Stimulated activated CD8-positive, alpha-beta memory T cell treated with anti-CD3 and anti-CD28 coated beads, Interleukin-7, amount 100 ng/mL, for 48 hours (primary cell): ENCODE data around the gene HSPA1L.
"Not testable (repeated sequence)": the region's sequence is repeated elsewhere in the genome, so short reads cannot be mapped to it uniquely, and the experiment has no call there.

Experiments
- DNase-seq, 2 donors: peaks; one replicate each; pipeline ENCODE4 v3.0.0-alpha.2; 2020; ENCODE audit warnings: low read depth in 1 of 2; ENCODE audit errors: extremely low read depth in 1 of 2

The HSPA1L gene

DNA sequence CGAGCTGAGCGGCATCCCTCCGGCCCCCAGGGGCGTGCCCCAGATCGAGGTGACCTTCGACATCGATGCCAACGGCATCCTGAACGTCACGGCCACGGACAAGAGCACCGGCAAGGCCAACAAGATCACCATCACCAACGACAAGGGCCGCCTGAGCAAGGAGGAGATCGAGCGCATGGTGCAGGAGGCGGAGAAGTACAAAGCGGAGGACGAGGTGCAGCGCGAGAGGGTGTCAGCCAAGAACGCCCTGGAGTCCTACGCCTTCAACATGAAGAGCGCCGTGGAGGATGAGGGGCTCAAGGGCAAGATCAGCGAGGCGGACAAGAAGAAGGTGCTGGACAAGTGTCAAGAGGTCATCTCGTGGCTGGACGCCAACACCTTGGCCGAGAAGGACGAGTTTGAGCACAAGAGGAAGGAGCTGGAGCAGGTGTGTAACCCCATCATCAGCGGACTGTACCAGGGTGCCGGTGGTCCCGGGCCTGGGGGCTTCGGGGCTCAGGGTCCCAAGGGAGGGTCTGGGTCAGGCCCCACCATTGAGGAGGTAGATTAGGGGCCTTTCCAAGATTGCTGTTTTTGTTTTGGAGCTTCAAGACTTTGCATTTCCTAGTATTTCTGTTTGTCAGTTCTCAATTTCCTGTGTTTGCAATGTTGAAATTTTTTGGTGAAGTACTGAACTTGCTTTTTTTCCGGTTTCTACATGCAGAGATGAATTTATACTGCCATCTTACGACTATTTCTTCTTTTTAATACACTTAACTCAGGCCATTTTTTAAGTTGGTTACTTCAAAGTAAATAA lies 2.2 kb upstream of the HSPA1L start:
- DNase-seq = not testable (repeated sequence)

GRCh38 chr6:31814677-31815024 lies 432 bp downstream of the HSPA1L start:
- DNase-seq = peak in 1 of 2 donors; percentile 64

DNA sequence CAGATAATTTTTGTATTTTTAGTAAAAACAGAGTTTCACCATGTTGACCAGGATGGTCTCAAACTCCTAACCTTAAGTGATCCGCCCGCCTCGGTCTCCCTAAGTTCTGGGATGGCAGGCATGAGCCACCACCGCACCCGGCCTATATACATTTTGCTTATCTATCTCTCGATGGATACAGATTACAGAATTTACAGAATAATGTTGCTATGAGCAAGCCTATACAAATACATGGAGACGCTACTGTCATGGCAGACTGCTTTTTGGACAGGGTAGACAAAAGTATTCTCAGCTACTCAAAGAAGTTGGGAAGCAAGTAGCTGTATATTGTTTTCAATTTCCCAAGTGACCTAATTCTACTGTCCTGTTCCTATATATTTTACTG lies 1.6 kb downstream of the HSPA1L start:
- no peak for DNase-seq

- DNase-seq = no peak
Measured at GRCh38 chr6:31811645-31812044, 3.4 kb downstream of the HSPA1L start.

GRCh38 chr6:31808599-31808998 lies 6.5 kb downstream of the HSPA1L start:
- not testable (repeated sequence) for DNase-seq

DNA sequence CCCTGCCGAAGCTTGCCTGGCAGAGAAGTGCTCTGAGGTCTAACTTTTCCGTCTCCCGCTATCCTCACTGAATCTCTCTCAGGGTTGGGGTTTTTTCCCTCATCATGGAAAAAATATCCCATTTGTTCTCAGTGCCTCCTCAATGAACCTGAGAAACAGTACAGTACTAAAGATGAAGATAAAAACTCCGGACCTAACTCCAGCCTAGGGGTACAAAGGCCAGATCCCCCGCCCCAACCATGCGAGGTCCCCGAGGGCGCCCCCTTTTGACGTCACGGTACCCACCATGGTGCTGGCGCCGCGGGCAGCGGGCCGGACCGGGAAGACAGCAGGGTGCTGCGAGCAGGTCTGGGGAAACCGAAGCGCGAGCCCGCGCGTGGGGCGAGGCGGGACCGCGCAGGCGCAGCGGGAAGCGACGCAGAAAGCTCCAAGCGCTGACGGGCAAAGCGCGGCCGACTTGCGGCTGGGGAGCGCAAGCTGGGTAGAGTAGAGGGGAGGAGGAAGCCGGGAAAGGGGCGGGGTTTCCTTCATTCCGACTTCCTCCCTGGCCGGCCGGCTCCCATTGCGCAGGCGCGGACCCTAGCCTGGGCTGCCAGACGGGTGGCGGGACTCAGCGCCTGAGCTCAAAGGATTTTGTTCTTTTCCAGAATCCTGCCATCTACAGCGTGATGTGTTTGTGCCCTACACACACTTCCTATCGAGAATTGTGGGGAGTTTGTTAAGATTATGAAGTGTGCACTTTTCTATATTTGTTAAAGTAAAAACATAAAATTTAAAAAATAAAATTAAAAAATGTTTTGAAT lies 8.4 kb downstream of the HSPA1L start, which contains the start of gene LSM2:
TSS of gene LSM2 (minus strand) at position 497 of the 803 bp plus-strand sequence. CDS start at position 288, 209 bp downstream.
- peak; percentile 95 for DNase-seq

DNA sequence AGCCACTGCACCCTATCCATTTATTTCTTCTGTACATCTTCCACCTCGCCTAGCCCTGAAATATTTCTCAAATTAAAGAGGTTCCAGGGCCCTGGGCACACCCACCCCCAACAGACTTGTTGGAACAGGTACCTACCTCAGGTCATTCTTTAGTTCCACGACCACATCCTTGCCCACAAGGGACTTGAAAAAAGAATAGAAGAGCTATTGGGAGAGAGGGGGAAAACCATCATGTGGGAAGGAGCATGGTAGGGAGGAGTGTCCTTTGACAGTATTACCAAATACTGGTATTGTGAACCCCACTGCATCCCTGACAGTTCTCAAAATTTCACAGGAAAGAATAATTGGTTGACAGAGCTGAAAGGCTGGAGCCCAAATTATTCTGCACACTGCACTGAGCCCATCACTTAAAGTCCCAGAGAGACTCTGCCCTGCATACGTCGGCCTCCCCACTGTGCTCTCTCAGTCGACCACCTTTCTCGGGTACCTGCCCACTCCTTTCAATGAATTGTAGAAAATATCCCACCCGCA lies 9.1 kb downstream of the HSPA1L start:
- DNase-seq = no peak

DNA sequence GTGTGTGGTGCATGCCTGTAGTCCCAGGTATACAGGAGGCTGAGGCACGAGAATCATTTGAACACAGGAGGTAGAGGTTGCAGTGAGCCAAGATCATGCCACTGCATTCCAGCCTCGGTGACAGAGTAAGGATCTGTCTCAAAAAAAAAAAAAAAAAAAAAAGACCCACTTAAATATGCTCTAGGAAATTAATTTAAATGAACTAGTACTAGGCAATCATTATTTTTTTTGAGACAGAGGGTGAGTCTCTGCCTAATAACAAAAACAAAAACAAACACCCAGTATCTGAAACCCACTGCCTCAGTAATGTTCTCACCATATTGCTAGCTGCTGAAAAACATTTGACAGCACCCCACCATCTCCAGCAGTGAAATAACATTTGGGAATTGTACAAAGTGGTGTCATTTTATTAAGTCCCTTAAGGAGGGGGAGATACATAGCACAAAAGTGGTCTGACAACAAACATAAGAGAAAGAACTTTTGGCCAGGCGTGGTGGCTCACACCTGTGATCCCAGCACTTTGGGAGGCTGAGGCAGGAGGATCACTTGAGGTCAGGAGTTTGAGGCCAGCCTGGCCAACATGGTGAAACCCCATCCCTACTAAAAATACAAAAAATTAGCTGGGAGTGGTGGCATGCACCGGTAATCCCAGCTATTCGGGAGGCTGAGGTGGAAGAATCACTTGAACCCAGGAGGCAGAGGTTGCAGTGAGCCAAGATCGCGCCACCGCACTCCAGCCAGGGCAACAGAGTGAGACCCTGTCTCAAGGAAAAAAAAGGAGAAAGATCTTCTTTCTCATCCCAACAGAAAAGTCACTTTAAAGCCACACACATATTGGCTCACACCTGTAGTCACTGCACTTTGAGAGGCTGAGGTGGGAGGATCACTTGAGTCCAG lies 13.8 kb downstream of the HSPA1L start:
- not testable (repeated sequence) for DNase-seq

DNA sequence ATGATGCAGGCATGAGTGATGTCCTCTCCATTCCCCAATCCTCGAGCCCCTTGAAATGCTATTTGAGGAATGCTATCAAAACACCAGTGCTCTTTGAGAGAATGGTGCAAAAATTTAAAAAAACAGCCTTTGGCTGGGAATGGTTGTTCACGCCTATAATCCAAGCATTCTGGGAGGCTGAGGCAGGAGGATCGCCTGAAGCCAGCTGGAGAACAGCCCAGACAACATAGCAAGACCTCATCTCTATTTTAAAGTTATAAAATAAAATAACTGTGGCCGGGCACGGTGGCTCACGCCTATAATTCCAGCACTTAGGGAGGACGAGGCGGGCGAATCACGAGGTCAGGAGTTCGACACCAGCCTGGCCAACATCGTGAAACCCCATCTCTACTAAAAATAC lies 15.3 kb downstream of the HSPA1L start:
- no peak for DNase-seq

DNA sequence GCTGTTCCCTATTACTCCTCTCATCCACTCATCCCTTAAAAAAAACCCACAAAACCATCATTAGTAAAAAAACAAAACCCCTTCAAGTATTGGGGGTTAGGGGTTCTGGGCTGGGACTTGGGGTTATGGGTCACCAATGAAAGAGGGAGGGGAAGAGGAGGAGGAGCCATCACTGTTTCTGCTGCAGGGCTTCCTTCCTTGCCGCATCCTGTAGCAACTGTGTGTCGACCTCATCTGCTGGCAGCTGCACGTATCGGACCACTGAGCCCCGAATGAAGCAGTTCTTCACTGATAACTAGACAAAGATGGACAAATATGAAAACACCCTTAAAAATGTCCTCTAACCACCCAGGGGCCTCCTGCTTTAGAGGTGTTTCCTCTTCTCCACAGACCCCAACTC lies 17.5 kb downstream of the HSPA1L start:
- DNase-seq = no peak

DNA sequence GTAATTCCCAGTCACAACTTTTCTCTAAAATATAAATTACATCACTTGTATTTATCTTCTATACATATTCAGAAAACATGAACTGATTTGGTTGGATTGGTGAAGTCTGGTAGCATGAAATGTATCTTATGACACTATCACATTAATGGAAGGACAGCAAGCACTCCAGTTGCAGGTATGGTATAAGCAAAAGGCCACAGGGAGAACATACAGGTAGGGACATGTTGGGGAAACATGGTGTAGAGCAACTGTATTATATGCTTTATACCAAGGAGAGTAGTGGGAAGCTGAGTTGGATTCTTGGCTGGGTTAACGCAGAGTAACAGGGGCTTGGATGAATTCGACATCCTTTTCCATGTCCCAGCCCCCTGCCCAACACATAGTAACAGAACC lies 18.1 kb downstream of the HSPA1L start:
- no peak for DNase-seq

GRCh38 chr6:31795616-31796298 lies 19.3 kb downstream of the HSPA1L start, which contains the start of gene VARS1:
Gene VARS1 (minus strand): TSS chr6:31795752. CDS start chr6:31795217, 535 bp downstream.
- peak; percentile 81 to 83 for DNase-seq

- DNase-seq = no peak
Measured at GRCh38 chr6:31794866-31795615, 20.0 kb downstream of the HSPA1L start.

GRCh38 chr6:31794294-31794865 lies 20.7 kb downstream of the HSPA1L start:
- DNase-seq = no peak

DNA sequence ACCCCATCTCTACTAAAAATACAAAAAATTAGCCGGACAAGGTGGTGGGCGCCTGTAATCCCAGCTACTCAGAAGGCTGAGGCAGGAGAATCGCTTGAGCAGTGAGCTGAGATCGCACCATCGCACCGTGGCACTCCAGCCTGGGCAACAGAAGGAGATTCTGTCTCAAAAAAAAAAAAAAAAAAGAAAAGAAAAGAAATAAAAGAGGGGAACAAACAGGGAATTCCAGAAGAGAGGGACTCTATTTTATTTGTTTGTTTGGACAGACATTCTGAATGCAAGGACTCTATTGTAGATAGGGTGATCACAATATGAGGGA lies 21.2 kb downstream of the HSPA1L start:
- not testable (repeated sequence) for DNase-seq

GRCh38 chr6:31792761-31793171 lies 22.3 kb downstream of the HSPA1L start:
- no peak for DNase-seq

DNA sequence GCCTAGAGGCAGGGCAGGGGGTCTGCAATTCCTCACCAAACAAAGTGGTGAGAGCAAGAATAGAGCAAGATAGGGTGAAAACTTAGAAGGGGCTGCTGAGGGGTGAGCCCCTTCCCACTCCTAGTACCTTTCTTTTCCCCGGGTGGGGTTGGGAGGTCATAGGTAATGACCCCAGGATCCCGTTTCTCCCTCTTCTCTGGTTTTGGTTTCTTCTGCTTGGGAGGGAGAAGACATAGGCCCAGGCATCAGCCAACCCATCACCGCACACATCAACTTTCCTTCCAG lies 23.1 kb downstream of the HSPA1L start:
- DNase-seq = no peak

GRCh38 chr6:31791324-31792089 lies 23.6 kb downstream of the HSPA1L start:
- DNase-seq = no peak

- no peak for DNase-seq
Measured at GRCh38 chr6:31785475-31785874, 29.6 kb downstream of the HSPA1L start.
